Chondrocyte (in vitro differentiated cells): ENCODE measurements around the gene TMEM123. TPM values are rescaled to one million over a fixed set of nuclear protein-coding genes. Genes with fewer than 3 reads are reported as not detected.

Experiments used
- DNase-seq: peaks from one replicate; pipeline ENCODE4 v3.0.0; 2021; ENCODE audit warnings: mixed read lengths, low spot score
- H3K27ac Mint-ChIP-seq: one replicate; pipeline ENCODE4 v1.8.0; 2021; ENCODE audit warnings: mild to moderate bottlenecking, moderate library complexity, mixed read lengths; ENCODE audit not compliant: unreplicated experiment
- H3K27me3 Mint-ChIP-seq: 2 replicates; pipeline ENCODE4 v1.8.0; 2021; ENCODE audit warnings: low read depth, mixed read lengths
- H3K36me3 Mint-ChIP-seq: 2 replicates; pipeline ENCODE4 v1.8.0; 2021; ENCODE audit warnings: low read depth, mixed read lengths
- H3K4me1 Mint-ChIP-seq: 2 replicates; pipeline ENCODE4 v1.8.0; 2021; ENCODE audit warnings: low read depth, mild to moderate bottlenecking, mixed read lengths
- H3K4me3 Mint-ChIP-seq: one replicate; pipeline ENCODE4 v1.8.0; 2021; ENCODE audit warnings: mild to moderate bottlenecking, moderate library complexity, mixed read lengths; ENCODE audit not compliant: unreplicated experiment
- H3K9me3 Mint-ChIP-seq: 2 replicates; pipeline ENCODE4 v1.8.0; 2021; ENCODE audit warnings: low read depth, mixed read lengths
- total RNA-seq: library from RNA; stranded (reverse); gene quantifications from 3 replicates; pipeline ENCODE4 v1.2.1, GENCODE V29; 2021
- TF ChIP-seq, protein P1 (sequence below): fragments of 200-600 bp; sonication (generic); IDR thresholded peaks from 2 replicates; pipeline ENCODE4 v1.5.0; 2021; ENCODE audit warnings: antibody characterized with exemption, mild to moderate bottlenecking, moderate library complexity

TMEM123 gene
- total RNA-seq, 1 donor from 2014 or later: 105 TPM

- H3K4me3 Mint-ChIP-seq: no peak overlapping the region
- H3K9me3 Mint-ChIP-seq: no peaks in the 10 kb centered on the region
- TF ChIP-seq, protein P1, sequence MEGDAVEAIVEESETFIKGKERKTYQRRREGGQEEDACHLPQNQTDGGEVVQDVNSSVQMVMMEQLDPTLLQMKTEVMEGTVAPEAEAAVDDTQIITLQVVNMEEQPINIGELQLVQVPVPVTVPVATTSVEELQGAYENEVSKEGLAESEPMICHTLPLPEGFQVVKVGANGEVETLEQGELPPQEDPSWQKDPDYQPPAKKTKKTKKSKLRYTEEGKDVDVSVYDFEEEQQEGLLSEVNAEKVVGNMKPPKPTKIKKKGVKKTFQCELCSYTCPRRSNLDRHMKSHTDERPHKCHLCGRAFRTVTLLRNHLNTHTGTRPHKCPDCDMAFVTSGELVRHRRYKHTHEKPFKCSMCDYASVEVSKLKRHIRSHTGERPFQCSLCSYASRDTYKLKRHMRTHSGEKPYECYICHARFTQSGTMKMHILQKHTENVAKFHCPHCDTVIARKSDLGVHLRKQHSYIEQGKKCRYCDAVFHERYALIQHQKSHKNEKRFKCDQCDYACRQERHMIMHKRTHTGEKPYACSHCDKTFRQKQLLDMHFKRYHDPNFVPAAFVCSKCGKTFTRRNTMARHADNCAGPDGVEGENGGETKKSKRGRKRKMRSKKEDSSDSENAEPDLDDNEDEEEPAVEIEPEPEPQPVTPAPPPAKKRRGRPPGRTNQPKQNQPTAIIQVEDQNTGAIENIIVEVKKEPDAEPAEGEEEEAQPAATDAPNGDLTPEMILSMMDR: no peak
- peaks cover 8% of the 10 kb centered on the region for H3K4me1 Mint-ChIP-seq
- no peak for DNase-seq
- no peaks in the 10 kb centered on the region for H3K27me3 Mint-ChIP-seq
- peaks cover 18% of the 10 kb centered on the region for H3K36me3 Mint-ChIP-seq
- no peak overlapping the region for H3K27ac Mint-ChIP-seq
These were observed 54.3 kb downstream of the TMEM123 start for GRCh38 chr11:102398297-102398696.

GRCh38 chr11:102396708-102397563 lies 55.6 kb downstream of the TMEM123 start:
- peak overlapping the region; percentile 36 for H3K27ac Mint-ChIP-seq
- TF ChIP-seq, protein P1: no peak
- H3K9me3 Mint-ChIP-seq: no peaks in the 10 kb centered on the region

DNA sequence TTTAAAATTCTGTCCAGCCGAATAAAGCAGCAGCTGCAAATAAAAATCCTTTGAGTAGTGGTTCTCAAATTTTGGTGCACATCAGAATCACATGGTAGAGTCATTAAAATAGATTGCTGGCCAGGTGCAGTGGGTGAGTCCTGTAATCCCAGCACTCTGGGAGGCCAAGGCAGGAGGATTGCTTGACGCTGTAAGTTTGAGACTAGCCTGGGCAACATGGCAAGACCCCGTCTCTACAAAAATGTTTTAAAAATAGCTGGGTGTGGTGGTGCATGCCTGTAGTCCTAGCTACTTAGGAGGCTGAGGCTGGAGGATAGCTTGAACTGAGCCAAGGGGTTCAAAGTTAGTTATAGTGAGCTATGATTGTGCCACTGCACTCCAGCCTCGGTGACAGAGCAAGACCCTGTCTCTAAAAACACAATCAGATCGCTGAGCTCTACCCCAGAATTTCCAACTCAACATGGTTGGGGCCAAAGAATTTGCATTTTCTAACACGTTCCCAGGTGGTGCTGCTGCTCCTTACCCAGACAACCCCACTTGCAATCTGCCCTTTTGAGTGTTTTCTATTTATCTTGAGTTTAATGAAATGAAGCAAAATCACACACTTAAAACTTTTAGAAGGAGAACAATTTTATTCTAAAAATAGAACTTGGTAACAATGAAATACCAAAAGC lies 56.7 kb downstream of the TMEM123 start:
- Mint-ChIP-seq H3K27ac (no peak overlapping the region), H3K4me1 (peaks cover 8% of the 10 kb centered on the region), H3K27me3 (no peaks in the 10 kb centered on the region), H3K4me3 (no peak overlapping the region), H3K36me3 (peaks cover 14% of the 10 kb centered on the region), H3K9me3 (no peaks in the 10 kb centered on the region)
- DNase-seq: no peak
- TF ChIP-seq, protein P1: no peak

More at GRCh38 chr11:102396708-102397563, 55.6 kb downstream of the TMEM123 start:
- no peak overlapping the region for H3K4me3 Mint-ChIP-seq
- H3K4me1 Mint-ChIP-seq: peaks cover 8% of the 10 kb centered on the region
- H3K36me3 Mint-ChIP-seq: peaks cover 20% of the 10 kb centered on the region
- DNase-seq: no peak
- no peaks in the 10 kb centered on the region for H3K27me3 Mint-ChIP-seq

DNA sequence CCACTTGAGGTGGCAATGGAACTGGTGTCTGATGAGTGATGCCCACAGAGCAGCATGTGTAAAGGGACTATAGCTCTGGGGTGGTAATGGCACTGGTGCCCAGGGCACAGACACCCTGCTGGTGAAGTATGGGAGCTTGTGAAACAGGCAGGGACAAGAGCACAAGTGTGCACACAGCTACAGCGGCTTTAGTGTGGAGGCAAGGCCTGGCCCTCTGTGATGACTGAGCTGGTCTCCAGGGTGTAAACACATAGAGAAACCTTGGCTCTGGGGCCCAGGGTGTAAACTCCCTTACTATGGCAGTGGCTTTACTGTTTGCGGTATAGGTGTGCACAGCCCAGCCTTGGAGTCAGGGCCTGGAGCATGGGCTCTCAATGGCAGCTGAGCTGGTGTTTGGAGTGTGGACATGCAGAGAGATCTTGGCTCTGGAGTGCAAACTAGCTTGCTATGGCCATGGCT lies 59.3 kb downstream of the TMEM123 start:
- H3K9me3 Mint-ChIP-seq: no peaks in the 10 kb centered on the region
- peaks cover 13% of the 10 kb centered on the region for H3K4me1 Mint-ChIP-seq
- no peak overlapping the region for H3K4me3 Mint-ChIP-seq
- H3K27me3 Mint-ChIP-seq: no peaks in the 10 kb centered on the region
- peaks cover 20% of the 10 kb centered on the region for H3K36me3 Mint-ChIP-seq
- H3K27ac Mint-ChIP-seq: peak overlapping the region; percentile 29
- TF ChIP-seq, protein P1: no peak
- DNase-seq: no peak

DNA sequence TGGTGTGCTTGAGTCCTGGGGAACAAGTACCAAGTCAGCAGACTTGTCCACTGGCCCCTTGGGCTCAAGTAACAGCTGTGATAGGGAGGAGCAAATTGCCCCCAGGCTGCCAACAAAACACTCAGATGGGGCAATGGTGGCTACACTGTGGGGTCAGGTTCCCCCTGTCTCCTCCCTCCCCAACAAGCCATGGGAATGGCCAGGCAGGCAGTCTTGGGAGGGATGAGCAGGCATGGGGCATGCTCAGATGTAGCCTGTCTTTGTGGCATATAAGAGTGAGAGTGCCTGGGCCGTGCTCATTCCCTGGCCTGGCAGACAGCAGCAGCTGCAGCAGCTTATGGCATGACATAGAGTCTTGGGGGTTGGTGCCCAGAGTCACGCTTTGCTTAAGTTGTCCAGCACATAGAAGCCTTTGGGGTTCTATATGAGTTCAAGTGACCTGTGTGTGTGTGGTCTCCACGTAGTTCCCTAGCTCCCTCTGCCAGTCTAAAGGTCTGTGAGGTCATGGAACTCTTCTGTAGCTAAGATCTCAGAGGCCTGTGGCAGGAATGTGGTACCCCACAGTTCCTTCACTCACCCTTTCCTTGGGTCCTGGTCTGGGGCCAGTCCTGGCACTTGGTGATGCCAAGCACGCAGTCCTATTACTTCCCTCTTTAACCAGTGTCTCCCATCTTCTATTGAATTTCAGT lies 60.9 kb downstream of the TMEM123 start:
- Mint-ChIP-seq H3K4me3 (no peak overlapping the region), H3K36me3 (peaks cover 19% of the 10 kb centered on the region), H3K4me1 (peaks cover 5% of the 10 kb centered on the region), H3K27me3 (no peaks in the 10 kb centered on the region), H3K27ac (no peak overlapping the region), H3K9me3 (no peaks in the 10 kb centered on the region)
- no peak for DNase-seq
- TF ChIP-seq, protein P1: no peak
